SK-N-SH treated with all-trans-retinoic acid at 6 μM for 48 hours (cell line): ENCODE data around the gene OGT.

ENCODE experiments used
- PATZ1 ChIP-seq: fragments of 250-450 bp; sonication (Bioruptor Pico); IDR thresholded peaks from 2 replicates; pipeline ENCODE4 v1.8.0; 2020; ENCODE audit warnings: mild to moderate bottlenecking, moderate library complexity, borderline replicate concordance
- PPARA ChIP-seq: fragments of 250-450 bp; sonication (Bioruptor Pico); IDR thresholded peaks from 2 replicates; pipeline ENCODE4 v1.5.0; 2020; ENCODE audit warnings: mild to moderate bottlenecking, borderline replicate concordance
- TCF4 ChIP-seq: fragments of 250-450 bp; sonication (Bioruptor Pico); IDR thresholded peaks from 2 replicates; pipeline ENCODE4 v1.8.0; 2021; ENCODE audit warnings: mild to moderate bottlenecking, moderate library complexity, borderline replicate concordance

GRCh38 chrX:71509289-71509688 is 23.6 kb upstream of the OGT start:
- TF ChIP-seq PATZ1 (CRISPR knock-in tag) = no peak
- no peak for TF ChIP-seq TCF4
- no peak for TF ChIP-seq PPARA (CRISPR knock-in tag)
